Kasumi-1 (cell line): ENCODE data around the gene METTL6.
"Not testable (repeated sequence)": the region's sequence is repeated elsewhere in the genome, so short reads cannot be mapped to it uniquely, and the experiment has no call there.

Source experiments
- DNase-seq, 2 experiments: peaks; one replicate each; lab custom pipeline; 2025; lab: John Stamatoyannopoulos, UW

METTL6 gene

DNA sequence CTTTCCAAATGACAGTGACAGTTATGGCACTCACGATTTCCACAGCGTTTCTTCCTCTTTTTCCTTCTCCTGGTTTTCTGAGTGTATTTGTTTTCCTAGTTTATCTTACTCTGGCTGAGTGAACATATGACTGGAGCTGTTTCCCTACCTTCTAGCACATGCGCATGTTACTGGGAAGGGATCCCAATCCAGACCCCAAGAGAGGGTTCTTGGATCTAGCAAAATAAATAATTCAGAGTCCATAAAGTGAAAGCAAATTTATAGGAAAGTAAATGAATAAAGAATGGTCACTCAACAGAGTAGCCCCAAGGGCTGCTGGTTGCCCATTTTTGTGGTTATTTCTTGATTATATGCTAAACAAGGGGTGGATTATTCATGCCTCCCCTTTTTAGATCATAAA is 23.8 kb downstream of the METTL6 start:
- DNase-seq: no peak

DNA sequence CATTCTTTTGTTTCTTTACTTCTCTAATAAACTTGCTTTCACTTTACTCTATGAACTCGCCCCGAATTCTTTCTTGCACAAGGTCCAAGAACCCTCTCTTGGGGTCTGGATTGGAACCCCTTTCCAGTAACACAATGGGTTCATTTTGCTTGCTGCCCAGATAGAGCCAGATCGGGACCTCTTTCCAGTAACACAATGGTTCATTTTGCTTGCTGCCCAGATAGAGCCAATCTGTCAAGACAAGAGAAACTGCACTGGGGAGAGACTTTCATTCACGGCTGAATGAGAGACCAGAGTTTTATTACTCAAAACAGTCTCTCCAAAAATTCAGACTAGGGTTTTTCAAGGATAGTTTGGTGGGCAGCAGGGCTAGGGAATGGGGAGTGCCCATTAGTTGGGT is 25.4 kb downstream of the METTL6 start:
- DNase-seq: no peak

DNA sequence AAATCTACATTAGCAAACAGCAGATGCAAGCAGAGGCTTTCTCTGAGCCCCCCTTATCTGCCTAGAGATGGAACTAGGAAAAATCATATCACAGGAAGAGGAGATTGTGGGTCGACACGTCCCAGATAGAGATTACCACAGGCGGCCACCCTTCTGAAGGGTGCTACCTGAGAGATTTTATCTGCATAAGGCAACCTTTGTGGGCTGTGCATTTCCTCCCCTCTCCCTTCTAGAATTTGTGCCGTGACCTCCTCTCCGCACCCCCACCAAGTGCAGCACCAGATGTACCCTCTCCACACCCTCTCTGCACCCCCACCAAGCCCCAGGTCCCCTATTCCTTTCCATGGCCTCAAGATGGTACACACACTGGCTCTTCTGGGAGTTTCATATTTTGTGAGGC is 27.4 kb downstream of the METTL6 start:
- DNase-seq: no peak

DNA sequence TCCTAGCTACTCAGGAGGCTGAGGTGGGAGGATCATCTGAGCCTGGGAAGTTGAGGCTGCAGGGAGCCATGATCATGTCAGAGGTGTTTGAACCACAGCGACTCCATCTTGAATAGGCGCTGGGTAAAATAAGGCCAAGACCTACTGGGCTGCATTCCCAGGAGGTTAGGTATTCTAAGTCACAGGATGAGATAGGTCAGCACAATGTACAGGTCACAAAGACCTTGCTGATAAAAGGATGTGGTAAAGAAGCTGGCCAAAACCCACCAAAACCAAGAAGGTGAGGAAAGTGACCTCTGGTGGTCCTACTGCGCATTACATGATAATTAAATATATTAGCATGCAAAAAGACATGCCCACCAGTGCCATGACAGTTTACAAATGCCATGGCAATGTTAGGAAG is 28.6 kb downstream of the METTL6 start:
- not testable (repeated sequence) for DNase-seq

DNA sequence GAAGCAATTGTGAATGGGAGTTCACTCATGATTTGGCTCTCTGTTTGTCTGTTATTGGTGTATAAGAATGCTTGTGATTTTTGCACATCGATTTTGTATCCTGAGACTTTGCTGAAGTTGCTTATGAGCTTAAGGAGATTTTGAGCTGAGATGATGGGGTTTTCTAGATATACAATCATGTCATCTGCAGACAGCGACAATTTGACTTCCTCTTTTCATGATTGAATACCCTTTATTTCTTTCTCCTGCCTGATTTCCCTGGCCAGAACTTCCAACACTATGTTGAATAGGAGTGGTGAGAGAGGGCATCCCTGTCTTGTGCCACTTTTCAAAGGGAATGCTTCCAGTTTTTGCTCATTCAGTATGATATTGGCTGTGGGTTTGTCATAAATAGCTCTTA is 34.1 kb downstream of the METTL6 start:
- DNase-seq: not testable (repeated sequence)

DNA sequence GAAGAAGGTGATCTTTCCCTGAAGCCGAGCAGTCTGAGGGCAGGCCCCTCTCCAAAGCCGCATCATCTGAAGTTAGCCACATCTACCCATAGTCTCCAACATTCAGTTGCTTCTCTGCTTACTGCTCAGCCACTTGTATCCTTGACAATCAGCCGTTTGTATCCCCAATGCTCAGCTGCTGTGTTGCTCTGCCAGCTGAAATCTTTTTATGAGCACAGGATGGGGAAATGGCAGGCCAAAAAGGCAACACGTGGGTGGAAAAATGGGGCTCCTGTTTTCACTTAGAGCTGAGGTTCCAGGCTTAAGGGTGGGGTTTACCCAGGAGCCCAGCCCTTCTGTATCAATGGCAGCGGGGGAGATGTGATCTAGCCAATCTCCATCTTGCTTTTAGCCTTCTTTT is 36.3 kb downstream of the METTL6 start:
- DNase-seq: no peak

DNA sequence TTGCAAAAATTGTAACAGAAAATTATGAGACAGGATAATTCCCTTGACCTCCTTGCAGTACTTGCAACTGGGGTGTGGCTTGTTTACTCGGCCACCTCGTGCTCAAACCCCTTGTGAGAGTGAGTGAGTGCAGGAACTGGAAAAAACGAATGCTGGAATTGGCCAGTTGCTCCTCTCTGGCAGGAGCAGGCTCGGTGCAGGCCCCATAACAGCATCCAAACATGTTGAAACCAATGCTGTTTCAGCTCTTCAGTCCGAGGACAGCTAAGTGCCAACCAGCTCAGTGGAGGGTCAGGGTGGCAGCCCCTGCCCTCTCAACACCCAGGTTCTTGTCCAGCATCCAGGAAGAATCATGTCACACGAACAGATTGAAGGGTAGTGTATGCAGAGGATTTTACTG is 36.9 kb downstream of the METTL6 start:
- DNase-seq: no peak

DNA sequence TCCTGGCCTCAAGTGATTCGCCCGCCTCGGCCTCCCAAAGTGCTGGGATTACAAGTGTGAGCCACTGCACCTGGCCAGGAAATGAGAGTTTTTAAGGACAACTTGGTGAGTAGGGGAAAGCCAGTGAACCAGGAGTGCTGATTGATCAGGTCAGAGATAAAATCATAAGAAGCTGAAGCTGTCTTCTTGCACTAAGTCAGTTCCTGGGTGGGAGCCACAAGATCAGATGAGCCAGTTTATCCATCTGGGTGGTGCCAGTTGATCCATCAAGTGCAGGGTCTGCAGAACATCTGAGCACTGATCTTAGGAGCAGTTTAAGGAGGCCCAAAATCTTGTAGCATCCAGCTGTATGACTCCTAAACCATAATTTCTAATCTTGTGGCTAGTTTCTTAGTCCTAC is 39.0 kb downstream of the METTL6 start:
- DNase-seq: not testable (repeated sequence)

DNA sequence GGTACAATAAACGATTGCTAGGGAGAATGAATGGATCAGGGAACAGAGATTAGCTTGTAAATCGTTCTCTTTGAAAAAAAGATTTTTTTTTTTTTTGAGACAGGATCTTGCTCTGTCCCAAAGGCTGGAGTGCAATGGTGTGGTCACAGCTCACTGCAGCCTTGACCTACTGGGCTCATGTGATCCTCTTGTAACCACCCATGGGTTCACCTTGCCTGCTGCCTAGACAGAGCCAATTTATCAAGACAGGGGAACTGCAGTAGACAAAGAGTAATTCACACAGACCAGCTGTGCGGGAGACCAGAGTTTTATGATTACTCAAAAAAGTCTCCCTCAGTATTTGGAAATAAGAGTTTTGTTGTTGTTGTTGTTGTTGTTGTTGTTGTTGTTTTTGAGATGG is 39.6 kb downstream of the METTL6 start:
- DNase-seq: no peak

DNA sequence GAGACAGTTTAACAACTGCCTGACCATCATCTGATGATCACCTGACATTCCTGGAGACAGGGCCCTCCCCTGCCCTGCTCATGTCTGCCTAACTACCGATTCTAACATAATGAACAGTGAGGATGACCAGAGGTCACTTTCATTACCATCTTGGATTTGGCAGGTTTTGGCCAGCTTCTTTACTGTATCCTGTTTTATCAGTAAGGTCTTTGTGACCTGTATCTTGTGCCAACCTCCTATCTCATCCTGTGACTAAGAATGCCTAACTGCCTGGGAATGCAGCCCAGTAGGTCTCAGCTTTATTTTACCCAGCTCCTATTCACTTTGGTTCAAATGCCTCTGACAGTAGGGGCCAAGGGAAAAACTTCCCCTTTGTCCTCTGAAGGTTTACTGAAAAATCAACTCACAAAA is 40.2 kb downstream of the METTL6 start:
- no peak for DNase-seq

DNA sequence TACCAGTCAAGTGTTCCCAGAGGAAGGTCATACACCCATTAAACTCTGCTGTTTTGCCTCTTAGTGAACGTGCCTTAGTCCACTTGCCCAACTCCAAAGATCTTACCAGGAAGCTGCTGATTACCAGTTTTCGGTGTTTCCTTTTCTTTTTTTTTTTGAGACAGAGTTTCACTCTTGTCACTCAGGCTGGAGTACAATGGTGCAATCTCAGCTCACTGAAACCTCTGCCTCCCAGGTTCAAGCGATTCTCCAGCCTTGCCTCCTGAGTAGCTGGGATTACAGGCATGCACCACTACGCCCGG is 40.7 kb downstream of the METTL6 start:
- not testable (repeated sequence) for DNase-seq

DNA sequence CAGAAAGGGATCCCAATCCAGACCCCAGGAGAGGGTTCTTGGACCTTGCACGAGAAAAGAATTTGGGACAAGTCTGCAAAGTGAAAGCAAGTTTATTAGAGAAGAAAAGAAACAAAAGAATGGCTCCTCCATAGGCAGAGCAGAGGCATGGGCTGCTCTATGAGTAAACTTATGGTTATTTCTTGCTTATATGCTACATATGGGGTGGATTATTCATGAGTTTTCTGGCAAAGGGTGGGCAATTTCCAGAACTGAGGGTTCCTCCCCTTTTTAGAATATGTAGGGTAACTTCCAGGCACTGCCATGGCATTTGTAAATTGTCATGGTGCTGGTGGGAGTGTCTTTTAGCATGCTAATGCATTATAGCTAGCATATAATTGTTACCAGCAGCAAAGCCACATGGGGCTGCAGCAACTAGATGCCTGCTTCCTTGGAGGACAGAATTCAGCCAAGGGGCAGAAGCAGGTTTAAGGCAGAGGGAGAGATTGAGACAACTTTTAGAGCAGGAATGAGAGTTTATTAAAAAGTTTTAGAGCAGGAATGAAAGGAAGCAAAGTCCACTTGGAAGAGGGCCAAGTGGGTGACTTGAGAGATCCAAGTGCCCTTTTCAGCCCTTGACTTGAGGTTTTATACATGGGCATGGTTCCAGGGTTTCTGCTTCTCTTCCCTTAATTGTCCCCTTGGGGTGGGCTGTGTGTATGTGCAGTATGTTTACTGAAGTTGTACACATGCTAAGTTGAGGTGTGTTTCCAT is 41.3 kb downstream of the METTL6 start:
- DNase-seq: no peak

DNA sequence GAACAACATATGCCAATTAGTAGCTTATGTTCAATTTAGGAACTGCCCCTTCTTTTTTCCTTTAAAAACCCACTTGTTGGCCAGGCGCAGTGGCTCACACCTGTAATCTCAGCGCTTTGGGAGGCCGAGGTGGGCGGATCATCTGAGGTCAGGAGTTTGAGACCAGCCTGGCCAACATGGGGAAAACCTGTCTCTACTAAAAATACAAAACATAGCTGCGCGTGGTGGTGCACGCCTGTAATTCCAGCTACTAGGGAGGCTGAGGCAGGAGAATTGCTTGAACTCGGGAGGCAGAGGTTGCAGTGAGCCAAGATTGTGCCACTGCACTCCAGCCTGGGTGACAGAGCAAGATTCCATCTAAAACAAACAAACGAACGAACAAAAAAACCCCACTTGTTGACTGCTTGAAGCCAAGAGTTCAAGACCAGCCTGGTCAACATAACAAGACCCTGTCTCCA is 42.1 kb downstream of the METTL6 start:
- not testable (repeated sequence) for DNase-seq

DNA sequence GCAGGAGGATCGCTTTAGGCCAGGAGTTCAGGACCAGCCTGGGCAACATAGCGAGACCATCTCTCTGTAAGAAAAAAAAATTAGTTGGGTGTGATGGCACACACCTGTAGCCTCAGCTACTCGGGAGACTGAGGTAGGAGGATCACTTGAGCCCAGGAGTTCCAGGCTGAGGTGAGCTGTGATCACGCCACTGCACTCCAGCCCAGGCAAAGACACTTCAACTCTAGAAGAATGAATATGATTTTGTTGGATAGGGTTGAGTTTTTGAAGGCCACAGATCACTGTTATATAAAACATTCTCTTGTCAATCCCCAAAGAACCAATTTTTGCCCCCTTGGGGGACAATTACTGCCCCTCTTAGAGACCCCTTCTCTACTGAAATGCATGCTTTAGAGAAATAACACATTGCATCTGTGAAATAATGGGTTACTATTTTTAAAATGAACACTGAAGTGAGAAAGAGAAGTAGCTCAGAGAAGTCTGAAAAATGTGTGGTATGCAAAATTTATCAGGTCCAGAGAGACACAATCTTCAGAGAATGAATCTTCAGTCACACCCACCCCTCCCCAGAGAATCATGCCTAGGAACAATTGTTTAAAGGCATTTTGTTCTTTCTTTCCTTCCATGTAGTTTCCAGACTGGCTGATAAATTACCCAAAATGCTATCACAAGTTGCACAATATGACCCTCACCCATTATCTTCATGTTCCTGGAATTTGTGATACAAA is 42.7 kb downstream of the METTL6 start:
- DNase-seq: no peak

DNA sequence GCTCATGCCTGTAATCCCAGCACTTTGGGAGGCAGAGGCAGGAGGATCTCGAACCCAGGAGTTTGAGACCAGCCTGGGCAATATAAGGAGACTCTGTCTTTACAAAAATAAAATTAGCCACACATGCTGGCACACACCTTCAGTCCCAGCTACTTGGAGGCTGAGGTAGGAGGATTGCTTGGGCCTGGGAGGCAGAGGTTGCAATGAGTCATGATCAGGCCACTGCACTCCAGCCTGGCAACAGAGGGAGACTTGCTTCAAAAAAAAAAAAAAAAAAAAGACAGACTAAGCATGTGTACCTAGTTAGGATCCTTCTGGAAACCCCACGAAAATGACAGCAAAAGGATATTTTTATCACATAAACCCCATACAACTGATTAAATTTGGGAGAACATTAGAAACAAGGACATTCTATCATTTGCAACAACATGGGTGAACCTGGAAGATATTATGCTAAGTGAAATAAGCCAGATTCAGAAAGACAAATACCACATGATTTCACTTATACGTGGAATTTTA is 44.9 kb downstream of the METTL6 start:
- DNase-seq: no peak

DNA sequence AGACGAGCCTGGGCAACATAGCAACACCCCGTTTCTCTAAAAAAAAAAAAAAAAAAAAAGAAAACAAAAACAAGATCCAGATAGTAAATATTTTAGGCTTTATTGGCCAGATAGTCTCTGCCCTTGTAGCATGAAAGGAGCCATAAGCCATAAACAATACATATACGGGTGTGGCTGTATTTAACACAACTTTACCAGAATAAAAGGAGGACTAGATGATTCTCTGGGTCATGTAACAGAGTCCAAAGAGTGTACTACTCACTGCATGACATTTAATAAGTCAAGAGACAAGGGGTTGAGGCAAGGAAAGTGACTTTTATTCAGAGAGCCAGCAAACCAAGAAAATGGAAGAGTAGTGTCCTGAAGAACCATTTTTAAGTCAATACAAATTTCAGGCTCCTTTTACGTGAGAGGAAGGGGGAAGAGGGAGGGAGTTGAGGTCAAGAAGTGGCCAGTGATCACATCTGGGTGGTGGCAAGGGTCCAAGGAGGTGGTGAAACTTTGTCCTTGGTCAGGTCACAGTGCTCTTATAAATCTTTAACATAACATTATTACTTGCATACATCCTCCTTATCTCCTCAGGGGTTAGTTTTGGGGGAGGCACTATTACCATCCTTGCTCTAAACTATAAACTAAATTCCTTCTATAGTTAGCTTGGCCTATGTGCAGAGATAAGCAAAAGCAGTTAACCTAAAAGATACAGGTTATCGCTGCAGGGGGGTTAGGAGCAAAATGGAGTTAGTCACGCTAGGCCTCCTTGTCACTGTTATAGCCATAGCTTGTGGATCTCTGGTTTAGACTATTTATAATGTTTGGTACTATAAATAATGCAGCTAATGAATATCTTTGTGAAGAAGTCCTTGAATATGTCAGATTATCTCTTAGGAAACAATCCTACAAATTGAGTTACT is 46.1 kb downstream of the METTL6 start:
- no peak for DNase-seq

DNA sequence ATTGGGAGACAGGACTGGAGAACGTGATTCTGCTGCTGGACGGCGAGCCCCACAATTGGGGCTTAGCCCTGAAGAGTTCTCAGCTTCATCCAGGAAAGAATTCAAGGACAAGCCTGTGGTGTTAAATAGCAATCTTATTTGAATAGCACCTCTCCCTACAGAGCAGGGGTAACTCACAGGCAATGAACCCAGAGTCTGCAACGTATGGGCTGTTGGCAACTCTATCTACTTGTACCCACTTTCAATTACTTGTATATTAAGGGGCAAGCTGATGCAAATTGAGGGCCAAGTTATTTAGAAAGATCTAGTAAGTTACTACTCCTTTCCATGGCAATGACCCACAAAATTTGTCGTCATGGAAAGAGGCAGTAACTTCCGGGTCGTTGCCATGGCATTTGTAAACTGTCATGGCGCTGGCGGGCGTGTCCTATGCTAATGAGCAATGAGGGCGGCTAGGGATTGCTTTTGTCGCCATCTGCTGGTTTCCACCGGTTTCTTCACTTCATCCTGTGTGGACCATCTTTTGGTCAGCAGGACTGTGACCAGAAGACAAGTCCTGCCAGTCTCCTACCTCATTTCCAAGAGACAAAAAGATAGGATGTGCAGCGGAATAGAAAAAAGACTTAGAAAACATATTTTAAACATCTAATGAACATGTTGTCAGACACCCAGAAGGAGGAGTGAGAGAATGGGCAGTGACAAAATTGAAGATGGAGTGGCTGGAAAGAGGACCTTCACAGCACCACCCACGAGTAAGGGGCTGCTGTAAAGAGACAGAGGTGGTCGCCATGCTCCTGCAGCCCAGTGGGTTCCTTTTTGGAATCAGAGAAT is 49.2 kb downstream of the METTL6 start:
- DNase-seq: peak; percentile 90 to 92

DNA sequence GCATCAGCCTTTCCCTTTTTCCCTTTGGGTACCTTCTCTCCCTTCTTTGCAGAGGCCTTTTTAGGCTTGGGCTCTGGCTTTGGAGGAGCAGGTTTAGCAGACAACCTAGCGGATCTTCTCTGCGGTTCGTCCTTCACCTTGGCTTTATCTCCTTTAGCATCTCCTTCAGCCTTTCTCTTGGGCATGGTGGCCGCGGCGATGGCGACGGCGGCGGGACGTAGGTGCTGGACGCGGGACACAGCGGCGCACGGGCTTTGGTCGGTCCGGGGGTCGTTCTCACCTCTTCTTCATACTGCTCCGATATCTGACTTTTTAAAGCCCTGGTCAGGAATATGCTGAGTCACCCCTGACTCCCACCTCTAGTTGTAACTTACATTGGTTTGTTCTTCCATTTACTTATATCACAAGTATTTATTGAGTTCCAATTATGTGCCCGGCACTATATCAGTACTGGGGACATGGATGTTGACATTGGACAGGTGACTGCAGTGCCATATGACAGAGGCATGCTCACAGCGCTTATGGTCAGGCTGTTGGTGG is 51.8 kb downstream of the METTL6 start:
- no peak for DNase-seq

DNA sequence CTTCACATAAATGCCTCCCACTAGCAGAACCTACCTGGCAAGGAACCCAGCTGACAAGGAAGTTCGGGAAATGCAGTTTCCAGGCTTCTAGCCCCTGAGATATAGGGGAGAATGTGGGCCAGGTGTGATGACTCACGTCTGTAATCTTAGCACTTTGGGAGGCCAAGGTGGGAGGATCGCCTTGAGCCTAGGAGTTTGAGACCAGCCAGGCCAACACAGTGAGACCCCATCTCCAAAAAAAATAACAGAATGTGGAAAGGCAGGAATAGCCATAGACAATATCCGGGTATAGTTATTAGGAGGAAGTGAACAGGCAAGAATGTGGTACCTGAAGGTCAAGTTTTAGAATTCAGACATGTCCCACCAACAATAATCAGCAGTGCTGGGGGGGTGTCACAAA is 54.4 kb downstream of the METTL6 start:
- DNase-seq: no peak

DNA sequence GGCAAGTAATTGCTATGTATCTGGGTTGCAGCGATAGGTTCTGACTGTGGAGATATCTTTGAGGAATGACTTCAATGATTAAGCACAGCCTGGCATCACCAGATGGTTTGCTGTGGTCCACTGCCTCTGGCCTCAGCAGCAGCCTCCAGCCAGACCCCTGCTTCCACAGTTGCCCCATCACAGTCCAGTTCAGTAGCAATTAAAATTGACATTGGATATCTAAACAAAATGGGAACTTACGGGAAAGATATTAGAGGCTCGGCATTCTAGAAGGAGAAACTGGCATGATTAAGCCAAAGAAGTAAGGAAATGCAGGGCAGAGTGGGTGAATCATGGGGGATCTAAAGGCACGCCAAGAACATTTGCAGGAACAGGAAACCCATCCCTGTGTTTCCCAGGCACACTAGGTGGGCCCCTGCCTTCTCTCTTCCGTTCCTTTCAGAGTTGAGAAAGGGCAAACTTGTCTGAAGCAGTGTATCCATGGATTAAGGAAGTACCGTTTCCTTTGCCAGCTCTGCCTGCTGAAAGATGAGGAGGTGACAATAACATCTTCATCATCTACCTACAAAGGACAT is 58.7 kb downstream of the METTL6 start:
- DNase-seq: no peak

DNA sequence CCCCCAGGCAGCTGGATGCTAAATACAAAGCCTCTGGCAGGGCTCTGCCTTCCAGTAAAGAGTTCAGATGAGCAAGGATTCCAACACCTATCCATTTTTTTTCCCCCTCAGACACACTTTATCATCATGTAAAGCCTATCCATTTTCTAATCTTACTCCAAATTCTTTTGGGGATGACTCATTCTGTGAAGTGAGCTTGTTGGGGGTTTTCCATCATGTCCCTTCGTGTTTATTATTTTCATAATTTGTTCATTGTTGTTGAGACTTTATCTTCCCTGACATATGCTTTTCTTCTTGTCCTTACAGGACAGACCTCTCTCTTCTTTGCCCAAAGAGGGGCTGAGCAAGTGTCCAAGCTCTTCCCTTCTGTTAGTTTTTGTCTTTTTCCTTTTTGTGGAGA is 60.3 kb downstream of the METTL6 start:
- DNase-seq: no peak
